K562 (cell line): ENCODE results near the gene CABP2. TPM values are rescaled to one million over a fixed set of nuclear protein-coding genes. Genes with fewer than 3 reads are reported as not detected.
A peak's percentile ranks its signal among the peaks of the same experiment; 100 is the strongest.

Source experiments
- BHLHE40 ChIP-seq: IDR thresholded peaks from 2 replicates; pipeline ENCODE4 v1.6.1; 2011; ENCODE audit warnings: low read length, improper control_type of control experiment
- CEBPB ChIP-seq: fragments of 450-650 bp; IDR thresholded peaks from 2 replicates; pipeline ENCODE4 v1.6.1; 2016; ENCODE audit warnings: missing genetic modification characterization, missing compliant biosample characterization
- FOXJ2 ChIP-seq: fragments of 200-800 bp; sonication (Bioruptor generic); IDR thresholded peaks from 2 replicates; pipeline ENCODE4 v1.6.1; 2016; ENCODE audit warnings: missing genetic modification characterization, missing compliant biosample characterization
- HDAC1 ChIP-seq, 2 experiments: fragments of 450-650 bp; IDR thresholded peaks; 2 replicates each; pipeline ENCODE4 v1.6.1; 2016 to 2017; ENCODE audit warnings: inconsistent platforms in 1 of 2, mild to moderate bottlenecking in 1 of 2, moderate library complexity in 1 of 2
- IRF1 ChIP-seq: sonication (generic); formaldehyde crosslinking; IDR thresholded peaks from 2 replicates; pipeline ENCODE4 v1.8.0; 2022; ENCODE audit warnings: missing genetic modification reagents, mild to moderate bottlenecking, borderline replicate concordance
- KDM4B ChIP-seq, 2 experiments: fragments of 450-650 bp in 1 of 2; sonication (generic) in 1 of 2; IDR thresholded peaks; 2 replicates each; pipeline ENCODE4 v1.6.1; 2016 to 2017; ENCODE audit warnings: borderline replicate concordance in 2 of 2, antibody characterized with exemption in 1 of 2, low read depth in 1 of 2, mild to moderate bottlenecking in 1 of 2
- KLF6 ChIP-seq: fragments of 250-450 bp; sonication (Bioruptor Pico); IDR thresholded peaks from 2 replicates; pipeline ENCODE4 v1.4.0; 2020; ENCODE audit warnings: mild to moderate bottlenecking, moderate library complexity, borderline replicate concordance
- LCOR ChIP-seq: sonication (generic); formaldehyde crosslinking; IDR thresholded peaks from 2 replicates; pipeline ENCODE4 v1.8.0; 2022; ENCODE audit warnings: mild to moderate bottlenecking, missing genetic modification reagents
- MAX ChIP-seq: sonication (generic); formaldehyde crosslinking; IDR thresholded peaks from 2 replicates; pipeline ENCODE4 v1.9.0; 2022; ENCODE audit warnings: mild to moderate bottlenecking, missing genetic modification reagents
- MYNN ChIP-seq, 2 experiments: sonication (generic); formaldehyde crosslinking in 1 of 2; IDR thresholded peaks; 2 replicates each; pipeline versions ENCODE4 v1.5.0 to v1.6.1; 2016 to 2020; ENCODE audit warnings: antibody characterized with exemption in 1 of 2, missing genetic modification reagents in 1 of 2
- NR0B1 ChIP-seq: fragments of 450-650 bp; IDR thresholded peaks from one replicate; pipeline ENCODE4 v1.6.1; 2018; ENCODE audit warnings: mild to moderate bottlenecking, moderate library complexity; ENCODE audit not compliant: partially characterized antibody
- NR1H2 ChIP-seq: sonication (generic); formaldehyde crosslinking; IDR thresholded peaks from 2 replicates; pipeline ENCODE4 v1.4.0; 2020; ENCODE audit warnings: mild to moderate bottlenecking, missing genetic modification reagents
- PBX2 ChIP-seq, 2 experiments: IDR thresholded peaks in 1 of 2; conservative IDR thresholded peaks in 1 of 2; 2 replicates each; pipeline ENCODE4 v1.6.1; 2016; ENCODE audit warnings: low read depth in 2 of 2, mild to moderate bottlenecking in 1 of 2, missing compliant biosample characterization in 1 of 2, missing genetic modification characterization in 1 of 2, moderate library complexity in 1 of 2
- RBM17 ChIP-seq: fragments of 200-400 bp; formaldehyde crosslinking; IDR thresholded peaks from 2 replicates; pipeline ENCODE4 v1.6.1; 2017; ENCODE audit warnings: low read depth, mild to moderate bottlenecking, low read length, borderline replicate concordance
- RHOXF2B ChIP-seq: fragments of 250-450 bp; sonication (Bioruptor Pico); conservative IDR thresholded peaks from 2 replicates; pipeline ENCODE4 v1.5.1; 2021
- SMARCA5 ChIP-seq: fragments of 450-650 bp; IDR thresholded peaks from 2 replicates; pipeline ENCODE4 v1.6.1; 2016
- TAF15 ChIP-seq: fragments of 200-400 bp; formaldehyde crosslinking; IDR thresholded peaks from 2 replicates; pipeline ENCODE4 v1.6.1; 2017; ENCODE audit warnings: mild to moderate bottlenecking, low read depth, low read length, moderate library complexity
- ZNF140 ChIP-seq: fragments of 250-450 bp; sonication (Bioruptor Pico); IDR thresholded peaks from 2 replicates; pipeline ENCODE4 v1.8.0; 2021; ENCODE audit warnings: moderate library complexity, mild to moderate bottlenecking, inconsistent platforms
- ZNF398 ChIP-seq: fragments of 250-450 bp; sonication (Bioruptor Pico); IDR thresholded peaks from 2 replicates; pipeline ENCODE4 v1.8.0; 2021; ENCODE audit warnings: moderate library complexity, mild to moderate bottlenecking, inconsistent platforms
- ZNF57 ChIP-seq: fragments of 450-650 bp; formaldehyde crosslinking; IDR thresholded peaks from 2 replicates; pipeline ENCODE4 v1.4.0; 2020; ENCODE audit warnings: mild to moderate bottlenecking, moderate library complexity
- polyA plus RNA-seq, 8 experiments: library from polyadenylated mRNA; depleted of rRNA in 4 of 8; stranded (reverse) in 5 of 8; unstranded in 3 of 8; fragments of >200 nt; fragmentation: Nextera tagmentation in 2 of 8; fragmentation: Illumina TruSeq in 1 of 8; extraction: Ambion mirVana in 2 of 8; extraction: Trizol in 1 of 8; gene quantifications; 2 replicates each; pipeline versions ENCODE4 v1.2.1 to v1.2.3, GENCODE V29; 2011 to 2014; ENCODE audit warnings: inconsistent platforms in 1 of 8, missing spikeins in 1 of 8
- total RNA-seq, 7 experiments: library from RNA; depleted of rRNA in 6 of 7; stranded (reverse); fragments of >200 nt in 6 of 7; fragmentation: Illumina TruSeq in 2 of 7; extraction: Trizol in 2 of 7; gene quantifications; 2 replicates each; pipeline versions ENCODE4 v1.2.1 to v1.2.3, GENCODE V29; 2011 to 2021; ENCODE audit warnings: low replicate concordance in 1 of 7

The CABP2 gene
- total and polyA plus RNA-seq, 9 of the 15 experiments (the other 6 are each of a cell fraction or from before 2014, with no cell fraction given): not detected

GRCh38 chr11:67505605-67506396, 17.4 kb downstream of the CABP2 start (continued):
- TF ChIP-seq IRF1 (CRISPR knock-in tag): no peak
- no peak for TF ChIP-seq TAF15
- TF ChIP-seq SMARCA5: no peak
- TF ChIP-seq NR1H2 (CRISPR knock-in tag): no peak
- TF ChIP-seq PBX2 (CRISPR knock-in tag; IDR thresholded peaks at IDR 0.05; ENCODE audit: low read depth): no peak
- TF ChIP-seq PBX2 (tag; conservative IDR thresholded peaks at IDR 0.05; ENCODE audit: low read depth): no peak
- TF ChIP-seq BHLHE40: no peak; the same call in 1 of the 2 replicates
- no peak for TF ChIP-seq HDAC1 (IDR thresholded peaks at IDR 0.05)
- no peak for TF ChIP-seq LCOR (CRISPR knock-in tag)
- peak; percentile 90 for TF ChIP-seq MYNN (IDR thresholded peaks at IDR 0.05)
- no peak for TF ChIP-seq MYNN (CRISPR knock-in tag; IDR thresholded peaks at IDR 0.05)
- no peak for TF ChIP-seq ZNF140 (CRISPR knock-in tag)
- no peak for TF ChIP-seq KLF6 (CRISPR knock-in tag)
- TF ChIP-seq RHOXF2B: no peak
- TF ChIP-seq NR0B1: no peak
- TF ChIP-seq CEBPB (tag): no peak
- 0 out of 4 replicates have a peak, but pooled peaks of 1 of the 2 experiments have one; percentile 1 for TF ChIP-seq KDM4B (IDR thresholded peaks at IDR 0.05; ENCODE audit: borderline replicate concordance in 2 of 2, low read depth in 1 of 2)
- TF ChIP-seq ZNF398: no peak
- no peak for TF ChIP-seq FOXJ2 (tag)
- no peak for TF ChIP-seq RBM17
- TF ChIP-seq ZNF57 (CRISPR knock-in tag): 0 out of 2 replicates have a peak, but pooled peaks have one; percentile 51
- 0 out of 2 replicates have a peak, but pooled peaks have one; percentile 0 for TF ChIP-seq MAX (CRISPR knock-in tag)
